ENCODE data around the gene WDR38. TPM values are rescaled to one million over a fixed set of nuclear protein-coding genes. Genes with fewer than 3 reads are reported as not detected.
"Not testable (repeated sequence)": the region's sequence is repeated elsewhere in the genome, so short reads cannot be mapped to it uniquely, and the experiment has no call there.

The WDR38 gene
- total RNA-seq, 2 donors from 2014 or later: not detected

DNA sequence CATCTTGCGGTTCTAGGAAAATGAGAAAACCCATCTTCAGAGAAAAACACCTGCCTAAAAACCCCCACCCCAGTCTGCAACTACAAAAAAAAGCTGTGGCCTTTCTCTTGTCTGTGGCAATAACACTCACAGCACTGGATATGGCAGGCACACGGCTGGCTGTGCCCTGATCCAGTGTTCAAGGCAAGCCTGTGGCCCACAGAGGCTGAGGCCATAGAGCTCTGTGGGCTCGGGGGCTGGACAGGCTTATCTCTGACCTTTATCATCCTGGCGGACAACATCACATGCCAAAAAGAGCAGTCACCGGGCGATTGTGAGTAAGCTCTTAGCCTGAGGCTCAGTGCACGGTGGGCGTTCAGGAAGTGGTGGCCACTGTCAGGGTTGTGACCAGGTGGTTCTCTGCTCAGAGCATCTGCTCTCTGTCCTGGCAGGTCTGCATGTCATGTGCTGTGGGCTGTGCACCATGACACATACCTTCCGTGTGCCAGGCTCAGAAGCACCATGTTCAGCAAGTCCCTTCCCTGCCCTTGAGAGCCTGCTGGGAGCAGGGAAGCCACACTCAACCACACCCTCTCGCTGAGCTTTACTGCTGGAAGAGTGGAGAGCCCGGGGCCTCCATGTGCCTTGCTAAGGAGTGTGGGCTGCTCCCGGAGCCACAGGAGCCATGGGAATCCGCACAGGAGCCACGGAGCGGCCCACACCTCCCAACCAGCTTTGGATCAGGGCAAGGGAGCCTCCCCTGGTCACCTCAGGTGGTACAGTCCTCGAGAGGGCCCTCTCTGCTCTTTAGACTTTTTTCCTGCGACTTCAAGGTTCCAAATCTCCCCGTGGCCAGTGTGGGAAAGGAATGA lies 34.6 kb upstream of the WDR38 start:
- no peak for ATAC-seq
- H3K9me3 Mint-ChIP-seq: no peaks in the 10 kb centered on the region
- no peaks in the 10 kb centered on the region for H3K36me3 Mint-ChIP-seq
- peaks cover 2 to 5% of the 10 kb centered on the region in 2 donors for H3K4me1 Mint-ChIP-seq (ENCODE audit: low read depth in 2 of 2)
- no peak overlapping the region for H3K4me3 Mint-ChIP-seq
- peak; percentile 48 for DNase-seq (ENCODE audit: low spot score)
- peak overlapping the region in 1 of 2 donors; percentile 9 for H3K27ac Mint-ChIP-seq
- peaks cover 0 to 2% of the 10 kb centered on the region in 2 donors for H3K27me3 Mint-ChIP-seq

DNA sequence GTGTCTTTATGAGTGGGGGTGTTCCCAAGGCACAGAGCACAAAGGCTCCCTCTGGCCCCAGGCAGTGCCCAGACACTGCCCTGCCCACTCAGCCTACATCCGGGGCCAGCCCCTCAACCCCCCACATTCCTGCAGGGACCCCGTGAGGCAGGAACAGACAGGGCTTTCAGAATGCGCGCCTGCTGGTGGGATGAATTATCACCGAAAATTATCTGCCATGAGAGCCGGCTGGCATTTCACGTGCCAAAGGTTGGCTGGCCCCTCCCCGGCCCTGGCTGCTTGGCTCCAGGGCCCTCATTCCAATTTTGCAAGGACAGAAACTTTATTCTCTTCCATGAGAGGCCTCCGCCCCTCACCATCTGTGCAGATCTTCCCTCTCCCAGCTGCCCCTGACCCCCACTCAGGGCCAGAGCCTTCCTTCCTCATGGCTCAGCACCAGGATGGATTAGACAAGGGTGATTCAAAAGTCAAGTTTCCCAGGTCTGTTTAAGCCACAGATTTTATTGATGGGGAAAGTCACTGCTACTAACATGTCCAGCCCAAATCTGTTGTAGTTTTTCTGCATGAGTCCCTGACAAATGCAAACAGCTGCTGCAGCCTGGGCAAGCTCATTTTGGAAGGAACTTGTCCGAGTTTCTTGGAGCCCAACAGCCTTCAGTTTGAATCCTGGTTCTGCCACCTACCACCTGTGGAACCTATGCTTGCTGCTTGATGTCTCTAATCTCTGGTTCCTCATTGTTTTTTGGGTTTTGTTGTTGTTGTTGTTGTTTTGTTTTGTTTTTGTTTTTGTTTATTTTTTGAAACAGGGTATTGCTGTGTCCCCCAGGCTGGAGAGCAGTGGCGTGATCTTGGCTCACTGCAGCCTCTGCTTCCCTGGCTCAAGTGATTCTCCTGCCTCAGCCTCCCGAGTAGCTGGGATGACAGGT lies 32.3 kb upstream of the WDR38 start:
- Mint-ChIP-seq H3K36me3 (no peaks in the 10 kb centered on the region), H3K27me3 (peaks cover 0 to 2% of the 10 kb centered on the region in 2 donors), H3K4me1 (ENCODE audit: low read depth in 2 of 2) (peaks cover 2 to 5% of the 10 kb centered on the region in 2 donors), H3K9me3 (no peaks in the 10 kb centered on the region), H3K4me3 (no peak overlapping the region), H3K27ac (no peak overlapping the region)
- DNase-seq (ENCODE audit: low spot score) (peak; percentile 34), ATAC-seq (peak in 1 of 2 donors; percentile 18)

DNA sequence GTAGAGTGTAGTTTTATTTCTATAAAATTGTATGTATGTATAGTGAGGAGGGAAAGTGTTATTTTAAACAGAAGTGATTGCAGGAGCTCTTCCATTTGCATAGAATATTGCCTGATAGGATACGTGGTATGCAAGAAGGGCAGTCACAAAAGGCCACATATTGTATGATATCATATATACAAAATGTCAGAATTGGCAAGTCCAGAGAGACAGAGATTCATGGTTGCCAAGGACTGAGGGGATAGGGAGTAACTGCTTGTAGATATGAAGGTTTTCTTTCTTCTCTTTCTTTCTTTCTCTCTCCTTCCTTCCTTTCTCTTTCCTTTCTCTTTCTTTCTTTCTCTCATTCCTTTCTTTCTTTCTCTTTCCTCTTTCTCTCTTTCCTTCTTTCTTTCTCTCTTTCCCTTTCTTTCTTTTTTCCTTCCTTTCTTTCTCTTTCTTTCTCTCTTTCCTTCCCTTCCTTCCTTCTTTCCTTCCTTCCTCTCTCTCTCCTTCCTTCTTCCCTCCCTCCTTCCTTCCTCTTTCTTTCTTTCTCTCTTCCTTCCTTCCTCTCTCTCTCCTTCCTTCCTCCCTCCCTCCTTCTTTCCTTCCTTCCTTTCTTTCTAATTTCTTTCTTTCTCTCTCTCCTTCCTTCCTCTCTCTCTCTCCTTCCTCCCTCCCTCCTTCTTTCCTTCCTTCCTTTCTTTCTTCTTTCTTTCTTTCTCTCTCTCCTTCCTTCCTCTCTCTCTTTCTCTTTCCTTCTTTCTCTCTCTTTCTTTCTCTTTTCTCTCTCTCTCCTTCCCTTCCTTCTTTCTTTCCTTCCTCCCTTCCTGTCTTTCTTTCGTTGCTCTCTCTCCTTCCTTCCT lies 24.5 kb upstream of the WDR38 start:
- no peaks in the 10 kb centered on the region for H3K36me3 Mint-ChIP-seq
- H3K27ac Mint-ChIP-seq: no peak overlapping the region
- ATAC-seq (no peak), DNase-seq (ENCODE audit: low spot score) (no peak)
- no peaks in the 10 kb centered on the region for H3K27me3 Mint-ChIP-seq
- H3K4me1 Mint-ChIP-seq (ENCODE audit: low read depth in 2 of 2): no peaks in the 10 kb centered on the region
- H3K4me3 Mint-ChIP-seq: no peak overlapping the region
- no peaks in the 10 kb centered on the region for H3K9me3 Mint-ChIP-seq

GRCh38 chr9:124829334-124829669 lies 24.0 kb upstream of the WDR38 start:
- Mint-ChIP-seq H3K4me1 (ENCODE audit: low read depth in 2 of 2) (no peaks in the 10 kb centered on the region), H3K27me3 (no peaks in the 10 kb centered on the region), H3K4me3 (no peak overlapping the region), H3K9me3 (no peaks in the 10 kb centered on the region), H3K27ac (no peak overlapping the region), H3K36me3 (no peaks in the 10 kb centered on the region)
- ATAC-seq: no peak
- DNase-seq (ENCODE audit: low spot score): no peak

DNA sequence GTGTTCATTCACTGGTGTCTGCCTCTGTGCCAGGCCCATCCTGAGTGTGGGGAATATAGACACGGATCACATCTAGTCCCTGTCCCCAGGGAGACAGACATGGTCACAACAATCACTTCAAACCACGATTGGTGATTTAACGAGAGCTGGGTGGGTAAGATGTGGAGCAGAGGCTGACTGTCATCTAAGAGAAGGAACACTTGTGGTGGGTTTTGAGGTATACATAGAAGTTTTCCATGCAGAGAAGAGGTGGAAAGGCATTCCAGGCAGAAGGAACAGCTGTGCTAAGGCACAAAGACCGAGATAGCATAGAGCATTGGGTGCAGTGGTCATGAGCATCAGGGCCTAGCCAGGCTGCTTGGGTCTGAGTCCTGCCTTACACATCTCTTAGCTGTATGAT lies 22.7 kb upstream of the WDR38 start:
- ATAC-seq (no peak), DNase-seq (ENCODE audit: low spot score) (no peak)
- H3K36me3 Mint-ChIP-seq: no peaks in the 10 kb centered on the region
- H3K27me3 Mint-ChIP-seq: no peaks in the 10 kb centered on the region
- H3K27ac Mint-ChIP-seq: no peak overlapping the region
- no peak overlapping the region for H3K4me3 Mint-ChIP-seq
- H3K4me1 Mint-ChIP-seq (ENCODE audit: low read depth in 2 of 2): no peaks in the 10 kb centered on the region
- H3K9me3 Mint-ChIP-seq: no peaks in the 10 kb centered on the region

DNA sequence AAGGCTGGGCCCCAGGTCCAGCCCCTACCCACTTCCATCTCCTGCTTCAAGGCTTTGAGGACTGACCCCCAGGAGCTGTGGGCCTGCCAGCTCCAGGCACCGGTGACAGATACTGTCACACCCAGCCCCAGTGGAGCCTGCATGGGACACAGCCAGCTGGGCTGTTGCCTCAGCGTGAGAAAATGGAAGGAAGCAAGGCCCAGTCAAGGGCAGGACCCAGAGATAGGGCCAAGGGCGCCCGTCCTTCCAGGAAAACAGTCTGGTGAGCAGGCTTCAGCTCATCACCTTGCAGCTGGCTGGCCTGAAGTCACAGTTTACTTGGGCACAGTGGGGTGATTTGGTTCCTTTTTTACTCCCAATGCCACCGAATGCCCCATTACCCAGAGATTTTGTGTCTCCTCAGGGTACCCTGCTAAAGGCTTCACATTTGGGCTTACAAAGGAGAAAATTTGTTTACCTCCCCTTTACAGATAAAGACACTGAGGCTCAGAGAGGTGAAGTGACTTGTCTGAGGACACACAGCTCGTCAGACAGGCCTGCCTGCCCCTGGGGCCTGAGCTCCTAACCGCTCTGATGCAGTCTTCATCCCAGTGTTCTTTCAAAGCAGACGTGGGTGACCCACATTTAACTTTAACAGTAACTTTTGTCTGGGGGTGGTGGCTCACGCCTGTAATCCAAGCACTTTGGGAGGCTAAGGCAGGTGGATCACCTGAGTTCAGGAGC lies 21.5 kb upstream of the WDR38 start:
- Mint-ChIP-seq H3K4me3 (no peak overlapping the region), H3K9me3 (no peaks in the 10 kb centered on the region), H3K4me1 (ENCODE audit: low read depth in 2 of 2) (no peaks in the 10 kb centered on the region), H3K27ac (no peak overlapping the region), H3K27me3 (no peaks in the 10 kb centered on the region), H3K36me3 (no peaks in the 10 kb centered on the region)
- no peak for ATAC-seq
- DNase-seq (ENCODE audit: low spot score): no peak

GRCh38 chr9:124834591-124834990 lies 18.7 kb upstream of the WDR38 start:
- DNase-seq (ENCODE audit: low spot score): no peak
- Mint-ChIP-seq H3K9me3 (no peaks in the 10 kb centered on the region), H3K27me3 (peaks cover 6 to 8% of the 10 kb centered on the region in 2 donors), H3K4me1 (ENCODE audit: low read depth in 2 of 2) (peaks cover 0 to 3% of the 10 kb centered on the region in 2 donors), H3K36me3 (no peaks in the 10 kb centered on the region), H3K4me3 (no peak overlapping the region), H3K27ac (no peak overlapping the region)
- no peak for ATAC-seq

- Mint-ChIP-seq H3K27me3 (peaks cover 6 to 8% of the 10 kb centered on the region in 2 donors), H3K27ac (no peak overlapping the region), H3K36me3 (no peaks in the 10 kb centered on the region), H3K4me3 (no peak overlapping the region), H3K4me1 (ENCODE audit: low read depth in 2 of 2) (peaks cover 0 to 3% of the 10 kb centered on the region in 2 donors), H3K9me3 (no peaks in the 10 kb centered on the region)
- no peak for DNase-seq (ENCODE audit: low spot score)
- ATAC-seq: peak in 1 of 2 donors; percentile 43
These were observed 18.2 kb upstream of the WDR38 start for GRCh38 chr9:124835026-124835557.

DNA sequence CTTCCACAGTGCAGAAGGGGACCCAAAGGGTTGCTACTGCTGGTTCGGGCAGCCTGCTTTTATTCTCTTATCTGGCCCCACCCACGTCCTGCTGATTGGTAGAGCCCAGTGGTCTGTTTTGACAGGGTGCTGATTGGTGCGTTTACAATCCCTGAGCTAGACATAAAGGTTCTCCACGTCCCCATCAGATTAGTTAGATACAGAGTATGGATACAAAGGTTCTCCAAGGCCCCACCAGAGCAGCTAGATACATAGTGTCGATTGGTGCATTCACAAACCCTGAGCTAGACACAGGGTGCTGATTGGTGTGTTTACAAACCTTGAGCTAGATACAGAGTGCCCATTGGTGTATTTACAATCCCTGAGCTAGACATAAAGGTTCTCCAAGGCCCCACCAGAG lies 15.1 kb upstream of the WDR38 start:
- not testable (repeated sequence) for H3K27ac Mint-ChIP-seq; H3K27me3 Mint-ChIP-seq; H3K9me3 Mint-ChIP-seq; H3K4me1 Mint-ChIP-seq (ENCODE audit: low read depth in 2 of 2); H3K36me3 Mint-ChIP-seq; H3K4me3 Mint-ChIP-seq; ATAC-seq; DNase-seq (ENCODE audit: low spot score)

DNA sequence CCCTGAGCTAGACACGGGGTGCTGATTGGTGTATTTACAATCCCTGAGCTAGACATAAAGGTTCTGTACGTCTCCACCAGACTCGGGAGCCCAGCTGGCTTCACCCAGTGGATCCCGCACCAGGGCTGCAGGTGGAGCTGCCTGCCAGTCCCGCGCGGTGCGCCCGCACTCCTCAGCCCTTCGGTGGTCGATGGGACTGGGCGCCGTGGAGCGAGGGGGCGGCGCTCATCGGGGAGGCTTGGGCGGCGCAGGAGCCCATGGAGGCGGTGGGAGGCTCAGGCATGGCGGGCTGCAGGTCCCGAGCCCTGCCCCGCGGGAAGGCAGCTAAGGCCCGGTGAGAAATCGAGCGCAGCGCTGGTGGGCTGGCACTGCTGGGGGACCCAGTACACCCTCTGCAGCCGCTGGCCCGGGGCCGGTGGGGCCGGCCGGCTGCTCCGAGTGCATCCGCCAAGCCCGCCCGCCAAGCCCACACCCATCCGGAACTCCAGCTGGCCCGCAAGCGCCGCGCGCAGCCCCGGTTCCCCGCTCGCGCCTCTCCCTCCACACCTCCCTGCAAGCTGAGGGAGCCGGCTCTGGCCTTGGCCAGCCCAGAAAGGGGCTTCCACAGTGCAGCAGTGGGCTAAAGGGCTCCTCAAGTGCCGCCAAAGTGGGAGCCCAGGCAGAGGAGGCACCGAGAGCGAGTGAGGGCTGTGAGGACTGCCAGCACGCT lies 14.5 kb upstream of the WDR38 start:
- H3K27me3 Mint-ChIP-seq: not testable (repeated sequence)

GRCh38 chr9:124839612-124840299 lies 13.5 kb upstream of the WDR38 start:
- H3K4me1 Mint-ChIP-seq (ENCODE audit: low read depth in 2 of 2): peaks cover 0 to 6% of the 10 kb centered on the region in 2 donors
- ATAC-seq (peak in 1 of 2 donors; percentile 36), DNase-seq (ENCODE audit: low spot score) (no peak)
- no peaks in the 10 kb centered on the region for H3K36me3 Mint-ChIP-seq
- H3K27me3 Mint-ChIP-seq: peaks cover 6 to 8% of the 10 kb centered on the region in 2 donors
- H3K27ac Mint-ChIP-seq: no peak overlapping the region
- no peaks in the 10 kb centered on the region for H3K9me3 Mint-ChIP-seq
- no peak overlapping the region for H3K4me3 Mint-ChIP-seq

More for the DNA sequence above, 14.5 kb upstream of the WDR38 start:
- H3K9me3 Mint-ChIP-seq; H3K4me1 Mint-ChIP-seq (ENCODE audit: low read depth in 2 of 2); ATAC-seq; DNase-seq (ENCODE audit: low spot score); H3K4me3 Mint-ChIP-seq; H3K27ac Mint-ChIP-seq; H3K36me3 Mint-ChIP-seq: not testable (repeated sequence)

DNA sequence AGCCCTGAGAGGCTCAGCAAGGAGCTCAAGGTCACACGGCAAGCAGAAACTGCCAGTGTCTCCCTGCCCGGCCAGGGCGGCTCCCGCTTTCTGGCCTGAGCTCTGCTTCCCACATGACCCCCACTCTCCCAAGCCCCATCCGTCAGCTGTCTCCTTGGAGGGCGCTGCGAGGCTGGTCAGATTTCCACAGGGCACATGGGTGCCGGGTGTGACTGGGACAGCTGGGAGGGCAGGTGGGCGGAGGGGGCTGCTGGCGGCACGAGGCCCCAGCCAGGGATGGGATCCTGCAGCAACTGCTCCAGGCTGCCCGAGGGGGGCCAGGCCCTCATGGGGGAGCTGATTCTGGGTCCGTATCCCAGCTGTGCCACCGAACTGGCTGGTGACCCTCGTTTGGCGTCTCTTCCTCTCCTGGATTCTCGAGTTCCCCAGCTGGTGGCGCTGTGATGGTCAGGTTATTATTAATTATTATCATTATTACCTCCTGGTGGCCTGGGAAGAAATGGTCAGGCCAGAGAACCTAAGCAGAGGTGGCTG lies 12.9 kb upstream of the WDR38 start:
- no peaks in the 10 kb centered on the region for H3K36me3 Mint-ChIP-seq
- no peak for DNase-seq (ENCODE audit: low spot score)
- no peak overlapping the region for H3K27ac Mint-ChIP-seq
- peaks cover 0 to 6% of the 10 kb centered on the region in 2 donors for H3K4me1 Mint-ChIP-seq (ENCODE audit: low read depth in 2 of 2)
- H3K9me3 Mint-ChIP-seq: no peaks in the 10 kb centered on the region
- no peak for ATAC-seq
- H3K27me3 Mint-ChIP-seq: peaks cover 6 to 8% of the 10 kb centered on the region in 2 donors
- no peak overlapping the region for H3K4me3 Mint-ChIP-seq

Data from natural killer cell treated with Interleukin-12 subunit alpha and Interleukin-12 subunit beta and Interleukin-15 and Interleukin-18, amount 100 ng/mL, for 72 hours (primary cell).